Thyroid gland (tissue), 4 donors: ENCODE data around the gene LRRTM1.

Experiments used
- CTCF ChIP-seq, 6 experiments: fragments of 200-600 bp in 3 of 6; fragments of 450-650 bp in 3 of 6; sonication (generic) in 3 of 6; IDR thresholded peaks; one replicate each; pipeline ENCODE4 v1.5.1; 2016 to 2019; ENCODE audit warnings: antibody characterized with exemption in 6 of 6, mild to moderate bottlenecking in 2 of 6, inconsistent platforms in 1 of 6, moderate library complexity in 1 of 6
- POLR2A ChIP-seq, 2 donors: fragments of 450-650 bp; IDR thresholded peaks; one replicate each; pipeline ENCODE4 v1.6.1; 2017; ENCODE audit warnings: antibody characterized with exemption in 2 of 2, mild to moderate bottlenecking in 2 of 2, moderate library complexity in 1 of 2

GRCh38 chr2:80291656-80292055, 12.9 kb downstream of the LRRTM1 start:
- TF ChIP-seq CTCF (IDR thresholded peaks at IDR 0.05) (no peak), POLR2A (IDR thresholded peaks at IDR 0.05) (no peak)
